CD4-positive, alpha-beta T cell treated with Interleukin-12 subunit alpha and Interleukin-12 subunit beta, for 1 hour (primary cell): ENCODE results near the gene C7orf57.
"Not testable (repeated sequence)": the region's sequence is repeated elsewhere in the genome, so short reads cannot be mapped to it uniquely, and the experiment has no call there.

ENCODE experiments used
- DNase-seq: peaks from one replicate; pipeline ENCODE4 v3.0.0-alpha.2; 2020

Gene C7orf57

DNA sequence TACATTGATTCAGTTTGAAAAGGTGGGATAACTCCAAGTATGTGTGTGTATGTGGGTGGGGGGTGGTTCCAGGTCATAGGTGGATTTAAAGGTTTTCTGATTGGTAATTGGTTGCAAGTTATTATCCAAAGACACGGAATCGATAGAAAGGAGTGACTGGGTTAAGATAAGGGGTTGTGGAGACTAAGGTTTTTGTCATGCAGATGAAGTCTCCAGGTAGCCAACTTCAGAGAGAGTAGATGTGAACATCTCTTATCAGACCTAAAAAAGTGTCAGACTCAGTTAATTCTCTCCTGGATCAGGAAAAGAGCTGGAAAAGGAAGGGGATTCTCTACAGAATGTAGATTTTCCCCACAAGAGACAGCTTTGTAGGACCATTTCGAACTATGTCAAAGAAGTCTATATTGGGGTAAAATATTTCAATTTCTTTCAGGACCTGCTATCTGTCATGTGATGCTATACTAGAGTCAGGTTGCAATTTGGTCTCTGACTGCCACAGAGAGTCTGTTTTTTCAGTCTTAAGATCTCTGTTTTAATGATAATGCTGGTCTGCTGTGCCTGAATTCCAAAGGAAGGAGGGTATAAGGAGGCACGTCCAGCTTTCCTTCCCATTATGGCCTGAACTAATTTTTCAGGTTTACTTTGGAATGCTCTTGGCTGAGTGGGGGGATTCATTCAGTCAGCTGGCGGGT, 3.6 kb downstream of the C7orf57 start:
- DNase-seq = no peak

DNA sequence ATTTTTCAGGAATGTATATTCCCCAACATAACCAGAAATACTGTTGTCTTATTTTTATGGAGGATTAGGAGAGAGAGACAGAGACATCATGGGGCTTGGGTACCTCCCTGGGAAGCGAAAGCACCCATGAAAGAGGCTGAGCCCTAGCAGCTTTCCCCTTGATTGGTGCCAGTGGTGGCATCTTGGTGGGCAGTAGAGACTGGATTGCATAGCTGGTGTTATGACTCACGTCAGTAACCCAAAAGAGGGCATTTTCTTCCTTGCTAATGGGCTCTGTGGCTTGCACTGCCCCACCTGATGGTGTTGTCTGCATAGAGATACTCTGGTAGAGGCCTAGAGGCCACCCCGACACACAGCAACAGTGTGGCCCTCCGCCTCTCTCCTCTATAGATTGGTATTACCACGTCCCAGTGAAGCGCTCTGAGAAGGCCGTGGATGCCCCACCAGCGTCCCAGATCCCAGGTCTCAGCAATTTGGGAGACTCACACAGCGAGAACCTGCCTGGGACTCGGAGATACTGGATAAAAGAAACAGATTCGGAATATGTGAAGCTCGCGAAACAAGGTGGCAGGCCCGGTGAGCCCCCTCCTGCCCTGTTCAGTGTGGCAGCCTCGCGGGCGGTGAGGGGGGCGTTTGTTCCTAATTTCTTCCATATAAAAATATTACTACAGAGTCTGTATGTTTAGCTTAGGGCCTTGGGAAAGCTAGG, 5.8 kb downstream of the C7orf57 start:
- DNase-seq = no peak

DNA sequence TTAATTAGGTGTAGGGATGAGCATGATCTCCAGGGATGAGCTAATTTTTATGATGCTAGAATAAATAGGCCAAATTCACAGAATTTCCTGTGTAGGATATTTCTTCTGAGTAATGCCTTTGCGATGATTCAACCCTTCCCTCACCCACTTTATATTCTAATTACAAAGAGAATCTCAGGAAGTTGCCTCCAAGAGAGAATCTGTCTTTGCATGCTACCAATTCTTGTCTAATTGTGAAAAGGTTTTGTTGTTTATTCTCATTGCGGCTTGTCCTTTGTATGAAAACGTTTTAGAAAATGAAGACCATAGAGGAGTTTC, 6.3 kb downstream of the C7orf57 start:
- no peak for DNase-seq

DNA sequence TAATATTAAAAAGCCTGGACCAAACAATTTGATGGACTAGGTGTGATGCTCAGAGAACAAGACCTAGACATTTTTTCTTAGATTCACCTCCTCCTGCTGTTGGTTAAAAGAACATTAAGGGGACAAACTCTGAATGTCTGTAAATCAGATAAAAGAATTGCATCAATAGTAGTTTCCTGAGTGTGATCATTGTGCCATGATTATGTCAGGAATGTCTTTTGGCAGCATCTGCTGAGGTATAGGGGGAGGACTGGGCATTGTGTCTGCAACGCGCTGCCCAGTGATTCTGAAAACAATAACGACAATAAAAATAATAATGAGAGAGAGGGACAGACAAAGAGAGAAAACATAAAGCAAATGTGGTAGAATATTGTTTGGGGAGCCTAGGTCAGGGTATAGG, 6.9 kb downstream of the C7orf57 start:
- no peak for DNase-seq

DNA sequence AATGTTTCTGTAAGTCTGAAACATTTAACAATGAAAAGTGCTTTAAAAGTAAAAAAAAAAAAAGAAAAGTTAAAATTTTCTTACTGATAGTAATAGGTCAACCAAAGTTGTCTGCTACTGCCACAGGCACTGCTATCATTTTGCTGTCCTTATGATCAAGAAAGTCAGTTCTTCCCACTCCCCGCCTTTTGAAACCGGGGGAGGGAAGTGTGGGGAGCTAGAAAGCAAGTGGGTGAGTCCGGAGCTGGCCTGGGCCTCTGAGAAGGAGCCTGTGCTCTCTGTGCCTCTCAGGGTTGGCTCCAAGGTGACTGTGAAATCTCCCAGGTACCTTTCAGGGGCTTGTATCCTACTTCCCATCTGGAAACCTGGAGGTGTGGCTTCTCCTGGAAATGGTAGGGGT, 7.3 kb downstream of the C7orf57 start:
- DNase-seq = no peak

DNA sequence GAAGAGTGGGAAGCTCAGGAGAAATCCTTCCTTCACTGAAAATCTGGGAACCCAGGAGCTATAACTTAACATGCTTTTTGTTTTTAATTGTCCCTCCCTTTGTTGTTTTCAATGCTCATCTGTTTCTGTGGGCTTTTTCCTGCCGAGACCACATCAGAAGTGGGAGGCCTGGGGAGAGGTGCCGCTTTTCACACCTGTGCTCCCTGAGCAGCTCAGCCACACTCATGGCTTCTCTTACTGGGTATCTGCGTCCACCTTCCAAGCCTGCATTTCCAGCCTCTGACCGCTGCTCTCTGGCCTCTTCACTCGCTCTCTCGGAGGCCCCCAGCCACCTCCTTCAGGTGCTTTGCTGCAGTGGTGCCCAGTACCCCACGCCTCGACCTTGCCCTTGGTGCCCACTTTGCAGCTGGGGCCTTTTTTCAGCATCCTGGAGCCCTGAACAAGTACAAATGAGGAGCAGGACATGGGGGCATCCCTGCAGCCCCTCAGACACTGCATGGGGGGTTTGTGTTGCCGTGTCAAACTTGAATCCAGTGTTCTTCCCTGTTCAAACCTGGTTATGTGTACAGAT, 9.9 kb downstream of the C7orf57 start:
- DNase-seq = peak; percentile 22

DNA sequence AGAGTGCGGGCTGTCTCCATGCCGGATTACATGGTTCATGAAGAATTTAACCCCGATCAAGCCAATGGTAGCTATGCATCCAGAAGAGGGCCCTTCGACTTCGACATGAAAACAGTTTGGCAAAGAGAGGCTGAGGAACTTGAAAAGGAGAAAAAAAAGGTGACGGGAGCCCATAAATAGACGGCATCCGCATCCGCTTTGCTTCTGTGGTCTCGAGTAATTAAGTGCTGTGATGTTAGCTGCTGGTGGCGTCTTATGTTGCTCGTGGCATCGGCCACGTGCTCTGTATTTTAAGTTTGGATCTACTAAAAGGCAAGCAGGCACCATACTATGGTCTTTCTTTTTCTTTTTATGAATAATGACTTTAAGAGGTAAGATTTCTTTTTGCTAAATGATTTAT, 11.1 kb downstream of the C7orf57 start:
- DNase-seq = peak; percentile 34

DNA sequence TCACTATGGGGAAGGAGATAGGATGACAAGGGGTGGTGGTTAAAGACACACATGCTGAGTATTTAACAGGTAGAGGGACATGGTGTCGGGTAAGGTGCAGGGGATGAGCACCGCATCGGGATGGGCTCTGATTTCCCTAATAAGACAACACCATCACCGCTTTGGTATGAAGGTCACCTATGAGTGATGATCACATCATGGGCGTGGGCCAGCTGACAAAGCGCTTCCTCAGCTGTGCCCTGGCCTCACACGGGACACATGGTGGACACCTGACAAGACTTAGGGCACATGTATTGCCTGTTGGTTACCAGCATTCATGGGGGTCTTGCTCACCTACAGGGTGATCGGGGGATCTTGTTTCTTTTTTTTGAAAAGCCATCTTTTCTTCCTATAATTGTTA, 12.8 kb downstream of the C7orf57 start:
- DNase-seq = no peak

DNA sequence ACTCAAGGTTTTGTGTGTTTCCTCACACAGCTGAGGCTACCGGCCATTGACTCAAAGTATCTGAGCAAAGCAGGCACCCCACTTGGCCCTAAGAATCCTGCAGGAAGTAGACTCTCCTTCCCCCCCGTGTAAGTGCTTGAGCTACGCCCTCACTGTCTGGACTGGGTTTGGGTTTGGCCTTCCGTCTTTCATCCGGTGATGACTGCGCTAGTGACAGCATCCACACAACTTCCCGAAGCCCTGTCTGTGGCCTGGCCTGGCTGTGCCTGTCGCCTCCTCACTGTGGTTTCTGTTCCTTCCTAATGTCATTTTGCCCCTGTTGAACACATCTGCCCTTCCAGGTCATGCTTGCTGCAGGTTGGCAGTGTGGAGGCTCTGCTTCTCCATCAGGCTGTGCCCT, 14.5 kb downstream of the C7orf57 start:
- DNase-seq = no peak

DNA sequence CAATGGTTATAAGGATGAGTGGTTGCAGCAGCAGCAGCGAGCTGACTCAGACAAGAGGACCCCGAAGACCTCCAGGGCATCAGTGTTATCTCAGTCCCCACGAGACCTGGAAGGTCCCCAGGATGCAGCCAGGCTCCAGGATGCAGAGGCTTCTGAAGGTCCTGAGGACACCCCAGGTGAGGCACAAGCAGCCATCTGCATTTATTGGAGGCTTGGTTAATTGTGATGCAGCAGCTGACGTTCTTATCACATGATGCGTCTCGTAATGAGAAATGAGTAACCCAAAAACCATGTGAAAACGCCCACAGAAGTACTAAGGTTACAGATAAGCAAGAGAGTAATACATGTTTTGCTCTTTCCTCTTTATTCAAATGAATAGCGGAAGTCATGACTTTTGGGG, 17.4 kb downstream of the C7orf57 start:
- no peak for DNase-seq

DNA sequence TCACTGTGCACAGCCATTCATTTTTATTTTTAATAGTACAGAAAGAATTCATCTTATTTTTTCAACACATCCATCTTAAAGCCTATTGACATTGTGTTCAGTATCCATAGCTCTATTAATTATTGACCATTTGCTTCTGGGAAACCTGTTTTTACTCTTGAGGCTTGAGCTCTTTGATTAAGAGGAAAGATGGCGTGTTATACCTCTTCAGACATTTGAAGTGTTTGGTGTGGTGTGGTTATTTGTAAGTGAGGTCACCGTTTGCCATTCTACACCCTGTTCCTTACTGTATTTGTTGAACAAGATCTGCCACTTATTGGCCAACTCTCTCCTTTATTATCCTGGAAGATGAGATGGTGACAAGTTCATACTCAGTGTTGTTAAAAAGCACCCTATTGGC, 18.4 kb downstream of the C7orf57 start:
- no peak for DNase-seq

DNA sequence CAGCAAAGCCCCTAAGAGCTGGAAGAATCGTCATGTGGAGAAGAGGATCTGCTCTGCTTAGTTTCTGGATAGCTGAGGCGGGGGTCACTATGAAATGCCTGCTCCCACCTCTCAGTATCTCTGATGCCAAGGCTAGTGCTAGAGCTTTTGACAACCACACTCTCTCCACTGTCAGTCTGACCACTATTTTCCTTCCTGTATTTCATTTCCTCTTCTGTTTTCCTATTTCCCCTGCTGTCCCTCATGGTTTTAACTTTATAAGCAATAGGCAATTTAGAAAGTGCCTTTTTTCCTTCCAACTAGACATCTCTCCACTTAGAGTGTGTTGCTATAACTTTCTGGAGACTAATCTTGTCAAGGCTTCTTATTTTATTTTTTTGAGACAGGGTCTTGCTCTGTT, 23.6 kb downstream of the C7orf57 start:
- no peak for DNase-seq

DNA sequence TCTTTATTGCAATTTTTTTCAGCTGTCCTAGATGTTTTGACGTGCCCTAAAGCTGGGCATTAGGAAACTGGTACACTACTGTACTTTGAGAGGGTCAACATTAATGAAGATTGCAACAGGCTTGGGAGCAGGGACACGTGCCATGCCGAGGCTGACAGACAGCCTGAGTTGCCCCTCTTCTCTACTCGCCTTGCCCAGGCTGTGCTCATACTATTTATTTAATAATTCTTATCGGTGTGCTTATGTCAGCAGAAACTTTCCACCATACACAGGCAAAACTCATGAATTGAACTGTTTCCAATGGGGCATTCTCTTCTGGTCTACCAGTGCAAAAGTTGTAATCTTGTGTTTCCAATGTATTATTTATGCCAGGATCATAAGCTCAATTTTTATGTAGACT, 24.4 kb downstream of the C7orf57 start:
- no peak for DNase-seq

DNA sequence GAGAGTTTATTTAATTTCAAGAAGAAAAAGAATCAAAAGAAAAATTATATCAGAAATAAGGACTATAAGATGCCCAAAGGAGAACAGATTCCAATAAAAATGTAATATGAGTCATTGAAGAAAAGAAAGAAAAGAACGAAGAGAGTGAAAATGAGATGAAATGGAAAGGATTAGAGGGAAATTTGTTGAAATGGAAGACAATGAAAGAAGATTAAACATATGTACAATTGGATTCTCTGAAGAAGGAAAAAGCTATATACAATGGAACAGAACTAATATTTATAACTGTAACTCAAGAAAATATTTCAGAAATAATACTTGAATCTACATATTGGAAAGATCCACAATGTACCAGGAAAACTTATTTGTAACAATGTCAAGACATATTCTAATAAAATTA, 28.6 kb downstream of the C7orf57 start:
- DNase-seq = no peak

DNA sequence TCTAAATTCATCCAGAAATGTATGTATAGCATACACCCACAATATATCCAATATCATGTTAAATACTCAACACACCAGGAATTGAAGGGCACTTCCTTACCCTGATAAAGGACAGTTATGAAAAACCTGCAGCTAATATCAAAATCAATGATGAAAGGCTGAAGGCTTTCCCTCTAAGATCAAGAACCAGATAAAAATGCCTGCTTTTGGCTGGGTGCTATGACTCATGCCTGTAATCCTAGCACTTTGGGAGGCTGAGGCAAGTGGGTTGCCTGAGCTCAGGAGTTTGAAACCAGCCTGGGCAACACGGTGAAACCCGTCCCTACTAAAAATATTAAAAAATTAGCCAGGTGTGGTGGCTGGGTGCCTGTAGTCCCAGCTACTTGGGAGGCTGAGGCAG, 32.1 kb downstream of the C7orf57 start:
- no peak for DNase-seq

DNA sequence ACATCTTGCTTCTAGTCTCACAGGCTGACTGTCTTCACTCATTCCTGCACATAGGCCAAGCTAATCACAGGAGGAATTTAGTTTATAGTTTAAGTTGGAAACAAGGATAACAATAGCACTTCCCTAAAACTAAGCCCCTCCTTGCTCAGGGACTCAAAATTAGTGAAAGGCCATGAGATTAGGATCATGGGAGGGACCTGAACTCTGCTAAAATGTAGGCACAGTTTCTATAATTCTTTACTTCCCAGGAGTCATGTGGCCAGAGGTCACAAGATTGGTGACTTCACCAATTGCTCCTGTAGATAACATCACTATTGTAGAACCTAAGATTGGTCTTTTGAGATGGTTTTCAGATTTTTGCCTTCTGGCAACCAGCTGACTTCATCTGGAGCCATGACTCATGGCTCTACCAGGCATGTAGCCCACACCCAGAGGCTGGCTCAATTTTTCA, 38.9 kb downstream of the C7orf57 start:
- DNase-seq = no peak

DNA sequence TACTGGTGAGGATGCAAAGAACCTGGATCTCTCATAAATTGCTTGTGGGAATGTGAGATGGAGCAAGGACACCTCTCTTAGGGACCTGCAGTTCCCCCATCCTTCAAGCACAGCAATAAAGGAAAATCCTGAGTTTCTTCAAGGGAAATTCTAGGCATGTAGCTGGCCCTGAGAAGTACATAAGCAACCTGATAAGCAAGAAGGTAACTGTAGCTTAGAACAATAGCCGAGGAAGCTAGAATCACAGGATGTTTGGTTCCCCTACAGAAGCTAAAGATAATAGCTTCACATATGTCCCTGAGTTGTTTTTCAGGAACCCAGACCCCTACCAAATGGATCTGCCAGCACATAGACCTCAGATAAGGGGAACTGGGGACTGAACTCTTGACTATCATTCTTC, 42.1 kb downstream of the C7orf57 start:
- DNase-seq = no peak

DNA sequence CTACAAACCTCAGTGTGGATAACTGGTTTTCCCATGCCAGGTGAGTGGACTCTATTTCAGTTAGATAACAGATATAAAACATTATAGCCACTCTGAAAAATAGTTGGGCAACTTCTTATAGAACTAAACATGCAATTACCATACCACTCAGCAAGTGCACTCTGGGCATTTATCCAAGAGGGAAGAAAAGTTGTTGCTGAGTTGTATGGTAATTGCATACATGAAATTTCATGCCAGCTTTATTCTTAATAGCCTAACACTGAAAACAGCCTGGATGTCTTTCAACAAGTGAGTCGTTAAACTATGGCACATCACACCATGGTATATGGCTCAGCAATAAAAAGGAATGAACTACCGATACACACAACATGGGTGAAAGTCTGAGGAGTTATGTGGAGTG, 43.1 kb downstream of the C7orf57 start:
- no peak for DNase-seq

DNA sequence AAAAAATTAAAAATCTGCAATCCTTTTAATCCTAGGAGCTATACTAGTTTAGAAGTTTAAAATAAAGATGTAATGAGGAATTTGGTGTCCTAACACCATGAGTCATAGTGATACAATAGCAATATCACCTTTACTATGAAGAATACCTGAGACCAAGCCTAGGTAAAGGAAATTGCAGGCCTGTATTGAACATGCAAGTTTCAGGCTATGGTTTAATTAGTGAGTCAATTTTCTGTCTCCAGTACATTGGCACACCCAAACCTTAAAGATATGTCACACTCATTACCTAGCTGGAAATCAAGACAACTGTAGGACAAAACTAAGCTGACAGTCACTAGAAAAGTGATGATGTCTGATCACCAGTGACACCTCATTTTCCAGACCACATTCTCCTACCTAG, 47.0 kb downstream of the C7orf57 start:
- DNase-seq = not testable (repeated sequence)

DNA sequence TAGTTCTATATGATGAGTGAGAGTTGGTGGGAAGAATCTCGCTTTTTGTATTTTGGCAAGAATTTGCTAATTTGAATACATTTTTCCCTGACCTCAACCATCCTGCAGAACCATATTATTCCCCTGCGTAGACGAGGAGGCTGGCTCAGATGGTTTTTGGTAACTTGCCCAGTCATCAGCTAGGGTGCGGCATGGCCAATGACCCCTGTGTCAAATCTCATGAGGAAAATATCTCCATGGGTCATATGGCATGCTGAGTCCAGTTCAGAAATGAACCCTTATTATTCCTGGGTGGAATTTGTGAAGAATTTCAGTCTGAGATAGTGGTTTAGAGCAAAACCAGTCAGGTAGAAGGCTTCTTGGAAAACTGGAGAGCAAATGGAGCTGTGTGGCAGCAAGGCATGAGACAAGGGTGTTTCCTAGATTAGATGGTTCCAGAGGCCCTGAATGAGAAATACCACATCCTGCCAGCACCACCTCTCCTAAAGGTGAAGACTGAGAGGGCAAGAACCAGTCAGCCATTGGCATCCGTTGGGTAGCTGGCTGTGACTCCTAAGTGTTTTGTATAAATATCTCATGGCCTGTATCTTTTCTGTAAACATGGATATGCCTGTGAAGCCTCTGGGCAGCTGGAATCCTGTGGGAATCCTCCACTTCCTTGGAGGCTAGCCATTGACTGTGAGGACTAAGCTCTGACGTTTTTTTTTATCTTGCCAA, 47.9 kb downstream of the C7orf57 start:
- DNase-seq = peak; percentile 39

DNA sequence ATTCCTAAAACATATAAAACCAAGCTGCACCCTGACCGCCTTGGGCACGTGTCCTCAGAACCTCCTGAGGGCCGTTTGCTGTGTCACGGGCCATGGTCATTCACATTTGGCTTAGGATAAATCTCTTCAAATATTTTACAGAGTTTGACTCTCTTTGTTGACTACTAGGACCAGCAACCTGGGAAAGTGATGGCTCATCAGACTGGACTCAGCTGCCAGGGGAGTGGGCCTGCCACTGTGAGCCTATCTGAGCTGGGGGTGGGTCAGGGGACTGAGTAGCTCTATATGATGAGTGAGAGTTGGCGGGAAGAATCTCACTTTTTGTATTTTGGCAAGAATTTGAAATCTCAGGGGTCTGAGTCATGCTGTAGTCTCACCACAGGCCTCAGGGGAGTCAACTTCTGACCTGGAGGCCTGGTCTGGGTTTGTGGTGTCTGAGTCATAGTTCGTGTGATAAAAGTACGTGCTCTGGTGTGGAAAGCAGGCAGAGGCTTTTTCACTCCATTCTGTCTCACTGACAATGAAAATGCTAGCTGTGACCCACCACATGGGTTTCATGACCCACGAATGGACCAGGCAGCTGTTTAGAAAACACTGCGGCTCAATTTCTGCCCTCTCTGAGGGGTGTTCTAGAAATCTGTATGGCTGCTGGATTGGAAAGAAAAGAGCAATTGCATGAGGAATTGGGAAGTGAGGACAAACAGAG, 49.5 kb downstream of the C7orf57 start:
- DNase-seq = peak; percentile 74

DNA sequence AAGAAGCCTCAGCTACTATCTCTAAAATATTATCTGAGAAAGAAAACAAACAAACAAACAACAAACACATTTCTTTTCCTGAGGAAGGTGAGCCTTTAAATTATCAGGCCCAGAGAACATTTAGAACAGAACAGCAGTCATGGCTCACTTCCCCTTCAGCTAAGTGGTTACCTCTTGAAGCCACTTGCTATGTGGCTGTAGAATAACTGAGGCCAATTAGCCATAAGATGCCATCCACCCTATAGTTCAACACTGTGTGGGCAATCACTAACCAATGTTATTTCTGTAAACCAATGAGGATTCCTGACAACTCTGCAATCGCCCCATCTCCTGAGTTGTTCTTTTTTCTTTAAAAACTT, 50.1 kb downstream of the C7orf57 start:
- no peak for DNase-seq

DNA sequence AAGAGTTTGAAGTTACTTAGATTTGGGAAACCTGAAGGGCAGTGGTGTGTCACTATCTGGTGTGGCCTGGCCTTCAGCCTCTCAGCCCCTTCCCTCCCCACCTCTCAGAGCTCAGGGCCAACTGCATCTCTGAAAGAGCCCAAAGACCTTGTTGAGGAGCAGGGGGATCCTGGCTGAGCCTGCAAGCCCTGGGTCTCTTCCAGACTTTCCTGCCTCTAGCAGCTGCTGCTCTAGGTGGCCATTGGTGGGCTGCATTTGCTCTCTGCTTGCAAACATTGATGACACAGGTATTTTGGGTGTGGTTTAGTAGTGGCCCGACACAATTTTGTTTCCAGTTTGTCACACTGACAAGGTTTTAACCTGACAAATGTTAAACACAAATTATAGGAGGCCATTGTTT, 50.6 kb downstream of the C7orf57 start:
- DNase-seq = no peak
